ENCODE measurements around the gene FMNL2. TPM values are rescaled to one million over a fixed set of nuclear protein-coding genes. Genes with fewer than 3 reads are reported as not detected.

Gene FMNL2
- total RNA-seq, 1 experiment from 2014 or later: 28.1 TPM

- H3K9ac ChIP-seq (ENCODE audit: low read length): no peak overlapping the region
- H3K27me3 ChIP-seq (ENCODE audit: insufficient read depth, low read length): no peaks in the 10 kb centered on the region
- no peak overlapping the region for H3K4me2 ChIP-seq (ENCODE audit: low read length)
- intact Hi-C loops (cut with micrococcal nuclease): no loop called here
- no peaks in the 10 kb centered on the region for H3K79me2 ChIP-seq (ENCODE audit: insufficient read depth, low read length)
- H3K4me3 ChIP-seq (replicated peaks in 1 of 2; ENCODE audit: low read depth in 1 of 2, low read length in 2 of 2): no peak overlapping the region
- no peak overlapping the region for H3K27ac ChIP-seq (ENCODE audit: low read depth, low read length)
- no peaks in the 10 kb centered on the region for H3K4me1 ChIP-seq (ENCODE audit: control insufficient read depth in 1 of 2, insufficient read depth in 2 of 2, low read length in 2 of 2)
- DNase-seq (ENCODE audit: low read depth, low spot score): no peak
- POLR2A ChIA-PET: no interaction called here
- H3K9me3 ChIP-seq (ENCODE audit: control insufficient read depth in 1 of 2, insufficient read depth in 1 of 2, low read depth in 1 of 2, low read length in 2 of 2): no peaks in the 10 kb centered on the region
- H3K9me2 ChIP-seq (ENCODE audit: insufficient read depth): no peaks in the 10 kb centered on the region
- H3K36me3 ChIP-seq (ENCODE audit: control insufficient read depth in 1 of 2, insufficient read depth in 2 of 2, low read length in 2 of 2): no peaks in the 10 kb centered on the region
- no peak for ATAC-seq
- H2AFZ ChIP-seq (ENCODE audit: low read depth, low read length, poor library complexity, severe bottlenecking): no peak overlapping the region
- TF ChIP-seq TCF7L2 (IDR thresholded peaks at IDR 0.05; ENCODE audit: borderline replicate concordance, extremely low read depth, insufficient read depth, insufficient read length) (no peak), YY1 (IDR thresholded peaks at IDR 0.05; ENCODE audit: extremely low read depth, insufficient replicate concordance, low read depth, low read length) (no peak), CTCF (IDR thresholded peaks at IDR 0.05 in 2 of 3, conservative IDR thresholded peaks at IDR 0.05 in 1 of 3; ENCODE audit: borderline replicate concordance in 1 of 3, insufficient read depth in 1 of 3, low read depth in 2 of 3, low read length in 2 of 3) (no peak), ZNF274 (IDR thresholded peaks at IDR 0.05; ENCODE audit: low read depth, low read length) (no peak), CEBPB (IDR thresholded peaks at IDR 0.05; ENCODE audit: low read depth) (no peak), RAD21 (IDR thresholded peaks at IDR 0.05; ENCODE audit: low read depth) (no peak), CBX3 (IDR thresholded peaks at IDR 0.05; ENCODE audit: low read depth) (no peak), EZH2phosphoT487 (IDR thresholded peaks at IDR 0.05; ENCODE audit: borderline replicate concordance) (no peak), SRF (IDR thresholded peaks at IDR 0.05; ENCODE audit: low read depth) (no peak), SP1 (IDR thresholded peaks at IDR 0.05; ENCODE audit: low read depth) (no peak), EZH2 (IDR thresholded peaks at IDR 0.05) (no peak), POLR2AphosphoS5 (IDR thresholded peaks at IDR 0.05; ENCODE audit: low read depth, low read length) (no peak), POLR2A (IDR thresholded peaks at IDR 0.05; ENCODE audit: borderline replicate concordance, extremely low read depth, insufficient read depth, insufficient read length) (no peak), ZBTB33 (IDR thresholded peaks at IDR 0.05; ENCODE audit: extremely low read depth, insufficient replicate concordance, low read length) (no peak), ATF3 (IDR thresholded peaks at IDR 0.05) (no peak), SIN3A (IDR thresholded peaks at IDR 0.05; ENCODE audit: low read depth) (no peak), ELF1 (IDR thresholded peaks at IDR 0.05; ENCODE audit: borderline replicate concordance, low read depth) (no peak)
- RAD21 ChIA-PET (ENCODE audit: low non-redundant PET in 1 of 2, low total read pairs in 2 of 2, uncharacterized antibody in 2 of 2, unreplicated experiment in 2 of 2): no interaction called here
- CTCF ChIA-PET: no interaction called here
- BruUV-seq (replicated peaks): no TSS peak
- no peaks in the 10 kb centered on the region for H4K20me1 ChIP-seq (ENCODE audit: insufficient read depth)
Observed at GRCh38 chr2:152558158-152558984, 223.4 kb downstream of the FMNL2 start.

Data from HCT116 (cell line).